ENCODE results near the gene ENOX1.

The ENOX1 gene

GRCh38 chr13:43232144-43232872 lies 554.5 kb downstream of the ENOX1 start:
- no peak for DNase-seq

DNA sequence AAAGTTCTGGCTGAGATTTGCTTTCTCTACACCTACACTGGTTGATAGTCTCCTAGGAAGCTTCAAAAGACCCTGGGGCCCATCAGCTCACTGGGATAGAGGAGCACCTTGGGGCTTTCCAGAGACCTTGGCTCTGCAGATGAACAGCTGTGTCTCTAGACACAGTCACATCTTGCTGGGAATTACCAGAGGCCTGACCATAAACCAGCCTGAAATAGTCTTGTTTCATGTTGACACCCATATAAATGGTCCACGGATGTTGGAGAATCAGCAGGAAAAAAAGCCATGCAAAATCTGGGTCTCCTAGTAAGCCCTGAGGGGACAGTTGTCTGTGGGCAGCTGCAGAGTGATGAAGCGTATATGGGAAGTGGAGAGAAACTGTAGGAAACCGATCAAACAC lies 555.8 kb downstream of the ENOX1 start:
- DNase-seq = no peak

GRCh38 chr13:43229506-43229905 lies 557.3 kb downstream of the ENOX1 start:
- no peak for DNase-seq

- no peak for DNase-seq
Measured at GRCh38 chr13:43227721-43228120, 559.1 kb downstream of the ENOX1 start.

DNA sequence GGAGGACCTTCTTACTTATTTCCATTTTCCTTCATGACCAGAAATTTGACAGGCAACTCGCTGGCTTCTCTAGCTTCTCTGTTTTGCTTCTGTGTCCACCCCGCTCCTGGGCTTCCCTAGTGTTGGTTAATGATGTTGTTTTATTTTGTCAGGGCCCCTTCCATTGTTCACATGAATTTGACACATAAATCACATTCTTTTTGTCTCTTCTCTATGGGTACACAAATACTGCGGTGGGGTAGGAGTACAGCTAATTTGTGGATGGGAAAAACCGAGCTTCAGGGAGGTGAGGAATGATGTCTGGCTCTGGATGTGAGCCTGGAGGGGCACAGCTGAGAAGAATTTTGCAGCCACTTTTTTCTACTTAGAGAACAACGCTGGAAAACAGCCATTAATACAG lies 563.6 kb downstream of the ENOX1 start:
- no peak for DNase-seq

- DNase-seq = no peak
Measured at GRCh38 chr13:43222086-43222485, 564.7 kb downstream of the ENOX1 start.

- no peak for DNase-seq
Measured at GRCh38 chr13:43221611-43222010, 565.2 kb downstream of the ENOX1 start.

DNA sequence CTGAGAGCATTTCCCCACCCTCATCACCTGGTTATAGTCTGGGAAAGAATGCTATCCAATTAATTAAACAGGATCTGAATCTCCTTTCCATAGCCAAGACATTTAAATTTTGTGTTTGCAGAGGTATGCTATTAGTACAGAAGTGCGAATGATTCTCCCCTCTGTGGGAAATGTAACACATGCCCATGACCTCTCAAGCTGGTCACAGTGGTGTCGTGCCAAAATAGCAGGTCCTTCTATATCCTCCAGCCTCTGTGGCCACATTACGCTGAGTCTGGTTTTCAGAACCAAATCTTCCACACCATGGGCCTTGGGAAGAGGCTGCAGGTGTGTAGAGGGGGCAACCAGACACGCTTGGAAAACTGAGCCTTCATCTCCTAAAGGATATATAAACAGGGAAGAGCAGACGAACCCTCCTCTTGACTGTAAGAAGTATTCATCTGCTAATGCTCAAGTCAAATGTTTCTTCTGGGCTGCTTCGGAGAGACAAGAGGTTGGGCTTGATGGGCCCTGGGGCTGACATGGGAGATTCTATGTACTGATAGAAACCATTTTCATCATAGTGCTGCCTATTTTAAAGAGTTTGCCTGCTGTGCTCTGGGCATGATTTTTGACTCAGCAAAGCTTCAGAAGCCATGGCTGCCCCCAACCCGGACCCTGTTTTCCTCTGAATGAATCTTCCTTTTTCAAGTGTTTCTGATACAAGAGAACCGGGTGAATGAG lies 565.7 kb downstream of the ENOX1 start:
- DNase-seq = no peak

DNA sequence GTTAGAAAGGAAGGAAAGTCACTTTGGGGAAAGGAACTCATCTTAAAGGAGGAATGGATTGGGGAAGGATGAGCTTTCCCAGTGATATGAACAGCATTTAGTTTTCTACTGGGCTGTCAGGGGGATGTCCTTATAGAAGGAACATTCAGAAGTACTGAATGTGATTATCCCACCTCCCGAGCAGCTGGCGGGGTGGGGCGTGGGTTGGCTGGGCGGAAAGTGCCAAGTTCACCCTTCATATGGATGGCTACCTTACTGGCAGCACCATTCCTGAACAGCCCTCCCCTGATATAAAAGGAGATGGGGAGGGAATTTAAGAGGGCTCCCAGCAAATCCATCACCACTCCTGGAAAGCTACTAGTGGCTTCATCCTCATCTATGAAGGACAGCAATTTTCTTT lies 572.6 kb downstream of the ENOX1 start:
- DNase-seq = no peak

GRCh38 chr13:43206838-43207237 lies 579.9 kb downstream of the ENOX1 start:
- DNase-seq = no peak

GRCh38 chr13:43205416-43205815 lies 581.4 kb downstream of the ENOX1 start:
- DNase-seq = no peak

DNA sequence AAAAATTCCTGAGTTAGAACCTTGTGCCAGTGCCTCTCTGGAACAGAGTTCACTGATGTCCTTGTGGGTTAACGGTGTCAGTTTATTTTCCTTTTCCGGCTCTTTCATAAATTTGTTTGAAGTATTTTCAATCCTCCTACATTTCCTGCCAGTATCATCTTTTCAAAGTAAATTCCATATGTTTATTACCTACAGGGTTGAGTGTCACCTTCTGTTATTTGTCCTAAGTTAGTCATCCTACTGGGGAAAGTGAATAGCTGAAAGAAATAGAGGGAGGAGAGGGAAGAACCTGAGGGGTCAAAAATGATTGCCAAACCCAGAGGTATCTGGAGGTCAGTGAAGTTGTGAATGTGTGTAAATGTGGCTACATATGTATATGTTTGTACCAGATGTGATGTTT lies 582.2 kb downstream of the ENOX1 start:
- no peak for DNase-seq

DNA sequence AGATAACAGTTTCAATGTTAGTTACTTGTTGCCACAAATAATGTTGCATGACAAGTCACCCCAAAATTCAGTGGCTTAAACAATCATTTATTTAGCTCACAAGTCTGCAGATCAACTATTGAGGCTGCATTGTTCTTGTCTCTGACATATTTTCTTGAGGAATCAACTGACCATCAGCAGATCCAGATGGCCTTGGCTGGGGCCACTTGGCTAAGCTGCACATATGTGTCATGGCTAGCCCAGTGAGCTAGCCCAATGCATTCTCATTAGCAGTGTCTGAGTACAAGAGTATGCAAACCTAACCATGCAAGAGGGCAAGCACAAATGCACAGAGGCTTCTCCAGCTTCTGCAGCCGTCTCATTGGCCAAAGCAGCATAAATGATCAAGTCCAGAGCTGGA lies 583.0 kb downstream of the ENOX1 start:
- DNase-seq = no peak

GRCh38 chr13:43200736-43201135 lies 586.0 kb downstream of the ENOX1 start:
- DNase-seq = no peak

DNA sequence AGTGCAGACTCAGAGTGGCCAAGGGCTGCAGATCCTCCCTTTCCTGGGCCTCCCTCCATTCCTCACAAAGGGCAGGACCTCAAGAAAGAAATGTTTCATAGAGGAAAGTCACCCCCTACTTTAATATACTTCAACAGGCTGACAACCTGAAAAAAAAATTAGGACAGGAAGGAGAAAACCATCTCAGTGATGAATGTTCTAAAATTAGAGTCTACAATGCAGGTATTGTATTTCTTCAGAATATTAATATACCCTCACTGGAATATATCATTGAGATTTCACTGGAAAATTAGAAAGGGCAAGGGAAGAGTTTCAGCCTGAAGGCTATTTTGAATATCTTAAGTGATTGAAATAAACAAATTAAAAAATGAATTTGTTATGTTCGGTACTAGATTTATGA lies 586.5 kb downstream of the ENOX1 start:
- DNase-seq = no peak

DNA sequence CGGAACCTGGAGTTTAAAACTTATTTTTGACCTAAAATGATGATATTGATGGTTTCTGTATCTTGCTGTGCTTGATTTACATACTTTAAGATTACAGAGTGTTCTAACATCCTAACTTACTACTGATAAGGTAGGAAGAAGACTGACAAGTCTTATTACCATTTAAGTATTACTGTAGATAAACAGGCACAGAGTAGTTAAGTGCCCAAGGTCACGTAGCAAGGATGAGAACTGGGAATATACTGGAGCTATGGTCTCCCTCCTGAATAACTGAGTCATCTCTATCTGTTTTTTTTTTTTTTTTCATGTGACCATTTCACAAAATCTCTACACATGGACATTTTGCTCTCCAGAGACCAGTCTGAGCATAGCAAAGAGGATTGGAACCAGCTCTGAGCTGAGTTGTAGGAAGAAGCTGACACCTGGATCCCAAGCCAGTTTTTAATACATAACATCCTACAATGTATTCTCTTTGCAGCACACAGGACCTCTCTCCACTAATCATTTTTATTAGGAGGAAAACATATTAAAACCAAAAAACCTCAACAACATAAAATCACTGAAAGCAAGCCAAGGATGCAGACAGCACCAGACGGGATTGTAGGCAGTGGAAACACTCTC lies 589.9 kb downstream of the ENOX1 start:
- no peak for DNase-seq

DNA sequence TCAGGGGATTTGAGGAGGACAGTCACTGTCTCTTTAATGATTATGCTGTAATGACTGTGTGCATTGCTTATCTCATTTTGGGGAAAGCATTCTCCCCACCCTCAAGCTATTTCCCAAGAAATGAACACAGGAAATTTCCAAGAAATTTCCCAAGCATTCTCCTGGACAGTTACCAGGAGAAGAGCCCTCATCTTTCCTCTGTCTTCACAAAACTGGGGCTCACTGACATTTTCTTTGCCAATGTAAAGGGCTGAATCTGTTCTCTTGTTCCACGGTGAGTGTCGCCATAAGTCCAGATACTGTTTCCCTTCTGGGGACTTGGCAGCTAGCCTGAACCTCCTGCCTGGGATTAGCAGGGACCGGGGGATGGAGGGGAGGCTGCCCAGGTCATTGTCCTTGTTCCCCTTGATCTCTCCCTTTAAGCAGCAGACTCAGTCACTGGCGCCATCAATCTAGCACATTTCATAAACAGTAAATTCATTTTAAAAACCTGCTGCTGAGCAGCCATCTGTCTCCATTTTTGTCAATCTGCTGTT lies 590.6 kb downstream of the ENOX1 start:
- DNase-seq = peak; percentile 78

DNA sequence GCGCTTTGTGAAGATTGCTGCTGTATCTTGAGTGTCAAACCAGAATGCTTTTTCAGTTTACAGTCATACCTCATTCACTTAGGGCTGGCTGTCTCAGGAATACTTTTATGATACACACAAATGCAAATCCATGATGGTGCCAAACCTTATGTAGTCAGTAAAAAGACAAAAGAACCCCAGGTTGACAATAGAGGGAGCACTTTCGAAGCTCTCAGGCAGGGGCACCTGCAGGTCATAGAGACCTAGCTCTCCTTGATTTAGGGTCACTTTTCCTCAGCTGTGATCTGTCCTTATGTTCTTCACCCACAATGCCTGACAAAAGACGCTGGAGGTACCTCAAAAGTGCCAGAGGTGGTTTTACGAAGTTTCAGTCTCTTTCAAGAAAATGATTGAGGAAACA lies 591.2 kb downstream of the ENOX1 start:
- no peak for DNase-seq

DNA sequence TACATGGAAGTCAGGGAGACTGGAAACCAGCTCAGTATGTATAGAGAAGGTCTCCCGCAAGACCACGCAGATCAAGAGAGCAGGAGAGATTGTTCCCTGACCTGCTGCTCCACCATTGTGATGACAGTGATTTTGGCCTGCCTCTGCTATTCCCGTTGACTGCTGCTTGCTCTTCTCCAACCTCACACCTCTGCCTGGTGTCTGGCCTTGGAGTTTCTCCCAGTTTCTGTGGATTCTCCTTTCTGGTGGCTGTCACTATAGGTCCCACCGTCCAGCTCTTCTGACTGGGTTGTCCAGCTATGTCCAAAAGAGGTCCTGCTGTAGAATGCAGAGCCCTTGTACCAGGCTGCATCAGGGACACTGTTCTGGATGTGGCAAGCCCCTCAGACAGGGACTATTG lies 591.7 kb downstream of the ENOX1 start:
- no peak for DNase-seq

- no peak for DNase-seq
Measured at GRCh38 chr13:43193789-43194420, 592.9 kb downstream of the ENOX1 start.

- DNase-seq = no peak
Measured at GRCh38 chr13:43191546-43191945, 595.2 kb downstream of the ENOX1 start.

GRCh38 chr13:43185226-43185625 lies 601.5 kb downstream of the ENOX1 start:
- no peak for DNase-seq

DNA sequence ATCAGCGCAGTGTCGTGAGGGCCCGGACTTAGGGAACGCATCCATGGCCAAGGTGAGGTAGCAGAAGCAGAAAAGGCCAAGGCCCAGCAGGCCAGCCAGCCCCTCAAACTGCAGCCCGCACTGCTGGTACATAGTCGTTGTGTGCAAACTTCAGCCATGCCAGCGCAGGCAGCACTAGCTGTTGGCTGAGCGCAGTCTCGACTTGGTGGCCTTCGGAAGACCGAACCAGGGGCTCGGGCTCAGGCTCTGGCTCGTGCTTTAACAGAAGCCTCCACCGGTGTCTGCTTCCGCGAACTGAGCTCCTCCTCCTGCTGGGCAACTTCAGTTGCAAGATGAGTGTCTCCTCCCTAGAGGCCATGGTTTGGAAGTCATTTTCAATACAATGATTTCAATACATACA lies 605.9 kb downstream of the ENOX1 start:
- no peak for DNase-seq
